AG08395 (cell line): ENCODE measurements around the gene PGAM1.
"Not testable (repeated sequence)": the region's sequence is repeated elsewhere in the genome, so short reads cannot be mapped to it uniquely, and the experiment has no call there.

Experiments
- DNase-seq: peaks from one replicate; pipeline ENCODE4 v3.0.0; 2012; ENCODE audit warnings: mixed read lengths, low spot score

Gene PGAM1

GRCh38 chr10:97459111-97459510, 33.1 kb downstream of the PGAM1 start:
- no peak for DNase-seq

GRCh38 chr10:97459933-97460332, 33.9 kb downstream of the PGAM1 start:
- DNase-seq, result no peak

- no peak for DNase-seq
Observed at GRCh38 chr10:97462309-97462708, 36.3 kb downstream of the PGAM1 start.

- DNase-seq, result peak; percentile 67
Observed at GRCh38 chr10:97463363-97464132, 37.6 kb downstream of the PGAM1 start.

GRCh38 chr10:97464226-97464625, 38.2 kb downstream of the PGAM1 start:
- DNase-seq, result no peak

- no peak for DNase-seq
Observed at GRCh38 chr10:97465982-97466381, 40.0 kb downstream of the PGAM1 start.

GRCh38 chr10:97466755-97467154, 40.8 kb downstream of the PGAM1 start:
- DNase-seq, result no peak

- no peak for DNase-seq
Observed at GRCh38 chr10:97468162-97468561, 42.2 kb downstream of the PGAM1 start.

- DNase-seq, result not testable (repeated sequence)
Observed at GRCh38 chr10:97468781-97469180, 42.8 kb downstream of the PGAM1 start.

GRCh38 chr10:97474918-97475317, 48.9 kb downstream of the PGAM1 start:
- no peak for DNase-seq

GRCh38 chr10:97475936-97476594, 50.1 kb downstream of the PGAM1 start:
- DNase-seq, result peak; percentile 75

- not testable (repeated sequence) for DNase-seq
Observed at GRCh38 chr10:97479410-97479809, 53.4 kb downstream of the PGAM1 start.

GRCh38 chr10:97479939-97480338, 53.9 kb downstream of the PGAM1 start:
- no peak for DNase-seq

- no peak for DNase-seq
Observed at GRCh38 chr10:97481071-97481470, 55.1 kb downstream of the PGAM1 start.

- DNase-seq, result no peak
Observed at GRCh38 chr10:97482381-97482780, 56.4 kb downstream of the PGAM1 start.
